22Rv1 (cell line): ENCODE data around the gene ATF4.

Experiments used
- ZFX ChIP-seq: fragments of 450-650 bp; IDR thresholded peaks from 2 replicates; pipeline ENCODE4 v1.6.1; 2017; ENCODE audit warnings: antibody characterized with exemption, borderline replicate concordance
- TF ChIP-seq, protein P1 (sequence below): fragments of 450-650 bp; IDR thresholded peaks from 2 replicates; pipeline ENCODE4 v1.5.1; 2017; ENCODE audit warnings: mild to moderate bottlenecking

DNA sequence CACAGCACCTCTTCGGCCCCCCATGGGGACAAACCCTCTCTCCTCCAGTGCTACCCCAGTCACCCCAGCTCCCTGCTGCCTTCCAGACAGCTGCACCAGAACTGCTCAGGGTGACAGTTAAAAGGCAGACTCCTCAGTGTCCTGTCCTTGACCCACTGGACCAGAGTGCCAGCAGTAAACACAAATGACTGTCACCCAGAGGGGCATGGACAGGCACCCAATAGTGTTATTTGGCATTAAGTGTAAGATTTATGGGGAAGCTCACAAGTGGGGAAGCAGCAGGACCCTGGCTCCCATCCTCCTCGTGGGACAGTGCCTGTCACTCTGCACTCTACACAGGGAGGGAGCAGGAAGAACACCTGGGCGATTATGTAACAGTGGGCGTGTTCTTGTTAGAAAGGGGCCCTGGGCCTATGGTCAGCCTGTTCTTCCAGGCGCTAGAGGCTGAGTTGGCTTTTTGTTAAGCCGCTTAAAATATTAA, 7.2 kb downstream of the ATF4 start:
- TF ChIP-seq, protein P1, sequence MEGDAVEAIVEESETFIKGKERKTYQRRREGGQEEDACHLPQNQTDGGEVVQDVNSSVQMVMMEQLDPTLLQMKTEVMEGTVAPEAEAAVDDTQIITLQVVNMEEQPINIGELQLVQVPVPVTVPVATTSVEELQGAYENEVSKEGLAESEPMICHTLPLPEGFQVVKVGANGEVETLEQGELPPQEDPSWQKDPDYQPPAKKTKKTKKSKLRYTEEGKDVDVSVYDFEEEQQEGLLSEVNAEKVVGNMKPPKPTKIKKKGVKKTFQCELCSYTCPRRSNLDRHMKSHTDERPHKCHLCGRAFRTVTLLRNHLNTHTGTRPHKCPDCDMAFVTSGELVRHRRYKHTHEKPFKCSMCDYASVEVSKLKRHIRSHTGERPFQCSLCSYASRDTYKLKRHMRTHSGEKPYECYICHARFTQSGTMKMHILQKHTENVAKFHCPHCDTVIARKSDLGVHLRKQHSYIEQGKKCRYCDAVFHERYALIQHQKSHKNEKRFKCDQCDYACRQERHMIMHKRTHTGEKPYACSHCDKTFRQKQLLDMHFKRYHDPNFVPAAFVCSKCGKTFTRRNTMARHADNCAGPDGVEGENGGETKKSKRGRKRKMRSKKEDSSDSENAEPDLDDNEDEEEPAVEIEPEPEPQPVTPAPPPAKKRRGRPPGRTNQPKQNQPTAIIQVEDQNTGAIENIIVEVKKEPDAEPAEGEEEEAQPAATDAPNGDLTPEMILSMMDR = no peak
- no peak for TF ChIP-seq ZFX
